Measurements from ENCODE around the gene ELL3. TPM values are rescaled to one million over a fixed set of nuclear protein-coding genes. Genes with fewer than 3 reads are reported as not detected.
A peak's percentile ranks its signal among the peaks of the same experiment; 100 is the strongest.
"Not testable (repeated sequence)": the region's sequence is repeated elsewhere in the genome, so short reads cannot be mapped to it uniquely, and the experiment has no call there.

ELL3 gene
- total RNA-seq, 2 donors from 2014 or later: 0.54 to 1.4 TPM

DNA sequence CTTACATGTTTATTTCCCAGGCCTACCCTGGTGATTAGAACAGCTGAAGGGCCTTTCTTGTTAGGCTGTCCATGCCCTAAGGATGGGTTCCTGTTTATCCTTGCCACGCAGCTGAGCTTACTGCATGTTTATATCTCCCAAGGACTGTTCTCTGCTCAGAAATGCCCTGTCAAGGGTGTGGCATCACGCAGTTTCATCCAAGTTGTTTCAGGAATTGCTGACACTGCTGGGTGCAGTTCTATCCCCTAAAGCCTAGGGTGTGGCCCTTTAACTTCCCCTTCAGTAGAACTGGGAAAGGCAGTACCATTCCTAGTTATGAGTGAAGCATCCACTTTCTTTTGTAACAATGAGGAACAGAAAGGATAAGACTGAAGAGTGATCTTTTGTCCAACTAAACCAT is 5.0 kb downstream of the ELL3 start:
- Mint-ChIP-seq H3K36me3 (ENCODE audit: low read depth) (peaks cover 80% of the 10 kb centered on the region), H3K4me3 (no peak overlapping the region), H3K27ac (no peak overlapping the region), H3K9me3 (no peaks in the 10 kb centered on the region), H3K27me3 (no peaks in the 10 kb centered on the region), H3K4me1 (no peaks in the 10 kb centered on the region)
- no peak for ATAC-seq (replicated peaks)

- peak; percentile 62 for ATAC-seq (replicated peaks)
- Mint-ChIP-seq H3K9me3 (no peaks in the 10 kb centered on the region), H3K27me3 (no peaks in the 10 kb centered on the region), H3K27ac (no peak overlapping the region), H3K4me1 (no peaks in the 10 kb centered on the region), H3K36me3 (ENCODE audit: low read depth) (peaks cover 100% of the 10 kb centered on the region), H3K4me3 (no peak overlapping the region)
Measured at GRCh38 chr15:43769584-43770228, 7.1 kb downstream of the ELL3 start.

- H3K27ac Mint-ChIP-seq: peak overlapping the region; percentile 61
- ATAC-seq (replicated peaks): no peak
- peaks cover 100% of the 10 kb centered on the region for H3K36me3 Mint-ChIP-seq (ENCODE audit: low read depth)
- H3K9me3 Mint-ChIP-seq: no peaks in the 10 kb centered on the region
- H3K27me3 Mint-ChIP-seq: no peaks in the 10 kb centered on the region
- no peaks in the 10 kb centered on the region for H3K4me1 Mint-ChIP-seq
- H3K4me3 Mint-ChIP-seq: no peak overlapping the region
Measured at GRCh38 chr15:43763819-43764446, 12.8 kb downstream of the ELL3 start.

- Mint-ChIP-seq H3K27ac (no peak overlapping the region), H3K36me3 (ENCODE audit: low read depth) (peaks cover 100% of the 10 kb centered on the region), H3K9me3 (no peaks in the 10 kb centered on the region), H3K4me1 (no peaks in the 10 kb centered on the region), H3K4me3 (no peak overlapping the region), H3K27me3 (no peaks in the 10 kb centered on the region)
- no peak for ATAC-seq (replicated peaks)
Measured at GRCh38 chr15:43762824-43763223, 13.9 kb downstream of the ELL3 start.

- no peak overlapping the region for H3K27ac Mint-ChIP-seq
- peak overlapping the region; percentile 98 for H3K4me3 Mint-ChIP-seq
- no peak for ATAC-seq (replicated peaks)
- no peaks in the 10 kb centered on the region for H3K27me3 Mint-ChIP-seq
- peaks cover 13% of the 10 kb centered on the region for H3K4me1 Mint-ChIP-seq
- peaks cover 96% of the 10 kb centered on the region for H3K36me3 Mint-ChIP-seq (ENCODE audit: low read depth)
- H3K9me3 Mint-ChIP-seq: no peaks in the 10 kb centered on the region
Measured at GRCh38 chr15:43751885-43752284, 24.9 kb downstream of the ELL3 start.

- Mint-ChIP-seq H3K9me3 (no peaks in the 10 kb centered on the region), H3K36me3 (ENCODE audit: low read depth) (peaks cover 82% of the 10 kb centered on the region), H3K4me1 (peaks cover 13% of the 10 kb centered on the region), H3K27me3 (no peaks in the 10 kb centered on the region), H3K4me3 (peak overlapping the region; percentile 98), H3K27ac (peak overlapping the region; percentile 68)
- ATAC-seq (replicated peaks): peak; percentile 37
Measured at GRCh38 chr15:43749690-43750345, 26.9 kb downstream of the ELL3 start.

- H3K27me3 Mint-ChIP-seq: no peaks in the 10 kb centered on the region
- H3K27ac Mint-ChIP-seq: peak overlapping the region; percentile 92
- H3K4me1 Mint-ChIP-seq: peaks cover 13% of the 10 kb centered on the region
- ATAC-seq (replicated peaks): no peak
- peak overlapping the region; percentile 98 for H3K4me3 Mint-ChIP-seq
- no peaks in the 10 kb centered on the region for H3K9me3 Mint-ChIP-seq
- peaks cover 68% of the 10 kb centered on the region for H3K36me3 Mint-ChIP-seq (ENCODE audit: low read depth)
Measured at GRCh38 chr15:43748376-43748775, 28.4 kb downstream of the ELL3 start.

GRCh38 chr15:43746903-43747309 is 29.9 kb downstream of the ELL3 start:
- not testable (repeated sequence) for H3K4me1 Mint-ChIP-seq, H3K9me3 Mint-ChIP-seq, H3K27me3 Mint-ChIP-seq
- Mint-ChIP-seq H3K4me3 (peak overlapping the region; percentile 98), H3K27ac (peak overlapping the region; percentile 92), H3K36me3 (ENCODE audit: low read depth) (peaks cover 53% of the 10 kb centered on the region)
- peak; percentile 48 for ATAC-seq (replicated peaks)

GRCh38 chr15:43746245-43746902 is 30.4 kb downstream of the ELL3 start, which contains the start of gene PDIA3:
Gene PDIA3 (plus strand): TSS chr15:43746438. CDS start chr15:43746540, 102 bp downstream.
- not testable (repeated sequence) for H3K9me3 Mint-ChIP-seq, H3K4me1 Mint-ChIP-seq, H3K27me3 Mint-ChIP-seq
- peak within 1 kb of the TSS; percentile 92 for H3K27ac Mint-ChIP-seq
- peak; percentile 91 for ATAC-seq (replicated peaks)
- H3K4me3 Mint-ChIP-seq: peak within 1 kb of the TSS; percentile 98
- H3K36me3 Mint-ChIP-seq (ENCODE audit: low read depth): peaks cover 48% of the 10 kb centered on the region

GRCh38 chr15:43735416-43735815 is 41.4 kb downstream of the ELL3 start:
- Mint-ChIP-seq H3K27me3 (peaks cover 3% of the 10 kb centered on the region), H3K36me3 (ENCODE audit: low read depth) (no peaks in the 10 kb centered on the region), H3K4me1 (no peaks in the 10 kb centered on the region), H3K4me3 (no peak overlapping the region), H3K9me3 (no peaks in the 10 kb centered on the region), H3K27ac (no peak overlapping the region)
- ATAC-seq (replicated peaks): peak; percentile 6

DNA sequence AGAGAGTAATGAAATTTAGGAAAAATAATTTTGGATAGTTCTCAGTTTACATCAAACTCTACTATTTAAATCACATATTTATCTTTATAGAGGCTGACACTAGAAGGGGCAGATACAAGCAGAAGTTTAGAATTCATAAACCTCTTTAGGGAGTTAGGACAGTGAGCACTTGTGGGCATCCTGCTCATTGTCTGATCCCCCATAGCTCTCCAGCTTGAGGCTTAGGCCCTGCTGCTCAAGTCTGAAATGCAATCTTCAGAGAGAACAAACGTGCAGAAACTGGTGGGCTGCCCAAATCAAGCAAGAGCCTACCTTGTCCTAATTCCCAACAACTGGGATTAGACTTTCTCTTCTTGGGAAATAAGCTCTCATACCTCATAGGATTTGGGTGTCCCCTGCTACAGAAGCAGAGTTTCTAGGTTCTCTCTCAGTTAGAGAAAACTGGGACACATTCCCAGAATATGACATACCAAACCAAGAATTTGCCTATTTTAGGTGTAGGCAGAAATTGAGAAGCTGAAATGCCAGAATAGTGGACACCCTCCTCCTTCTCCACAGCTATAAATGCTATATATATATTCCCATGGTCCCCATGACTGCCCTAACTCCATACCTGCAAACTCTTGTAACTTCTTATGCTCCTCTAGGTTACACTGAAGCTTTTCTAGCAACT is 48.6 kb downstream of the ELL3 start:
- H3K27ac Mint-ChIP-seq; ATAC-seq (replicated peaks); H3K9me3 Mint-ChIP-seq; H3K36me3 Mint-ChIP-seq (ENCODE audit: low read depth); H3K4me3 Mint-ChIP-seq; H3K4me1 Mint-ChIP-seq; H3K27me3 Mint-ChIP-seq: not testable (repeated sequence)

GRCh38 chr15:43726306-43726705 is 50.5 kb downstream of the ELL3 start:
- not testable (repeated sequence) for H3K36me3 Mint-ChIP-seq (ENCODE audit: low read depth); H3K4me1 Mint-ChIP-seq; H3K27me3 Mint-ChIP-seq; H3K4me3 Mint-ChIP-seq; H3K9me3 Mint-ChIP-seq; ATAC-seq (replicated peaks); H3K27ac Mint-ChIP-seq

- Mint-ChIP-seq H3K27ac (no peak overlapping the region), H3K27me3 (peaks cover 11% of the 10 kb centered on the region), H3K4me1 (no peaks in the 10 kb centered on the region), H3K36me3 (ENCODE audit: low read depth) (no peaks in the 10 kb centered on the region), H3K4me3 (no peak overlapping the region), H3K9me3 (no peaks in the 10 kb centered on the region)
- ATAC-seq (replicated peaks): no peak
Measured at GRCh38 chr15:43723151-43723550, 53.6 kb downstream of the ELL3 start.
